G401.6 (cell line): Measurements from ENCODE around the gene FLAD1.
A peak's percentile ranks its signal among the peaks of the same experiment; 100 is the strongest.
"Not testable (repeated sequence)": the region's sequence is repeated elsewhere in the genome, so short reads cannot be mapped to it uniquely, and the experiment has no call there.

Source experiments
- FAIRE-seq: peaks from 2 replicates; lab custom pipeline; 2012; peaks lifted over from hg19 to GRCh38; lab: Jason Lieb, UNC

Gene FLAD1

GRCh38 chr1:154969246-154969645, 13.9 kb upstream of the FLAD1 start:
- FAIRE-seq = no peak

DNA sequence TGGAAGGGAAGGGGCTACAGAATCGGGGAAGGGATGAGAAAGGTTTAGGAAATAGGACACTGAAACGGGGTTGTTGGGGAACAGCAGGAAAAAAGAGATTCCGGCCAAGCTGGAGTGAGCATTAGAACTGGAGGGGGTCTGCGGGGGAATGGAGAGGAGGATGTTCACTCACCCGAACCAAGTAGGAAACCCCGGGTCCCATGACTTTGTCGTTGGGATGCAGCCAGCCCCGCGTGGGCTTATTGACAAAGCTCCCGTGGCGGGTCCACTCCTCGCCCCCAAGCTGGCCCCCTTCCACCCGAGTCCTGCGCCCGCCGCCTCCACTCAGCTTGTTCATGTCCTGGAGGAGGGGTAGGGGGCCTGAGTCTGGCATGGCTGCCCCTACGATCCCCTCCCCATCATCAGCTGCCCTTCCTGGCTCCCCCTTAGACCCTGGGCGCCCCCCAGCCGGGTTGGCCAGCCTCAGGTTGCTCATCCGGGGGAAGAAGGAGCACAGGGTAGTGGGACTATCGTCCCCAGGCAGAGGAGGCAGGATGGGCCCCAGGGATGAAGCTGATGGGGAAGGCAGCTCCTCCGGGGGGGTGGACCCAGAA, 13.2 kb upstream of the FLAD1 start:
- no peak for FAIRE-seq

- peak; percentile 95 for FAIRE-seq
These were observed 12.4 kb upstream of the FLAD1 start, which contains the start of gene SHC1 for GRCh38 chr1:154970631-154971340. TSS of gene SHC1 (minus strand) at chr1:154970747. CDS start at chr1:154970526, 221 bp downstream.

- no peak for FAIRE-seq
These were observed 11.7 kb upstream of the FLAD1 start for GRCh38 chr1:154971341-154971998.

DNA sequence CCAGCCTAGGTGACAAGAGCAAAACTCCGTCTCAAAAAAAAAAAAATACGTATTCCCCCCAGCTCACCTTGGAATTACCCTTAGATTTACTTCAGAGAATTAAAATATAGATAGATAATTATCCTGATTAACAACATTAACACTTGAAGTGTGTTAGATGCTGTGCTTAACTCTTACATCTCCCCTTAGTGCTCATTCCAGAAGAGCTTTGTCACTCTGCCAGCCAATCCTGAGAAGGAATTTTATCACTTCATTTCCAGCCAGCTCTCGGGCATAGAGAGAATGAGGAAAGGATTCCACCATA, 11.0 kb upstream of the FLAD1 start:
- FAIRE-seq = no peak

- FAIRE-seq = peak; percentile 98
These were observed 10.4 kb upstream of the FLAD1 start for GRCh38 chr1:154972517-154973343.

DNA sequence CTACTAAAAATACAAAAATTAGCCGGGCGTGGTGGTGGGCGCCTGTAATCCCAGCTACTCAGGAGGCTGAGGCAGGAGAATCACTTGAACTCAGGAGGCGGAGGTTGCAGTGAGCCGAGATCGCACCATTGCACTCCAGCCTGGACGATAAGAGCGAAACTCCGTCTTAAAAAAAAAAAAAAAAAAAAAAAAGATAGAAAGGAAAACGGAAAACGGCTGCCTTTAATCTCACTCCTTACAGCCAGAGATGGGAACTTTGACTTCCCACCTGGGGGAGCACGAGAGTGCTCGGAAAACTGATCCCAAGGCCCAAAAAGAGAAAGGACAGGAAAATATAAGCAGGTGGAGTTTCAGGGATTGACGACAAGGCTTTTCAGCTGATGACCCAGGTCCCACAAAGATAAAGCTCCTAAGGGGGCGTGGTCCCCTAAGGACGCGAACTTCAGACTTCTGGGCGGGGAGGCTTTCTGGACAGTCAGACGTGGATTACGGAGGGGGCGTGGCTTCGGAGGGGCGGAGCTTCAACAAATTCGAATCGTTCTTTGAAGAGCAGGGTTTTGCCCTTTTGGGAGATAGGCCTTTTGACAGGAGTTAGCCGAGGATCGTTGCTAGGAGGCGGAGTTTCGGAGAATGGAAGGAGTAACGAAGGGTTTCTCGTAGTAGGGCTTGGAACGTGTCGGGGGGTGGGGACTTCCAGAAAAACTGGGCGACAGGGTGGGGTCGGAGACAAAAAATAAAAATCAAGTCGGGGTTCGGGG, 9.6 kb upstream of the FLAD1 start:
- FAIRE-seq = peak; percentile 97

GRCh38 chr1:154974102-154974807, 8.9 kb upstream of the FLAD1 start, which contains the start of gene CKS1B:
TSS of gene CKS1B (plus strand) at chr1:154974681. CDS start at chr1:154974746, 65 bp downstream.
- FAIRE-seq = peak; percentile 99

- FAIRE-seq = no peak
These were observed 8.2 kb upstream of the FLAD1 start for GRCh38 chr1:154974808-154975408.

GRCh38 chr1:154975409-154976059, 7.6 kb upstream of the FLAD1 start:
- no peak for FAIRE-seq

DNA sequence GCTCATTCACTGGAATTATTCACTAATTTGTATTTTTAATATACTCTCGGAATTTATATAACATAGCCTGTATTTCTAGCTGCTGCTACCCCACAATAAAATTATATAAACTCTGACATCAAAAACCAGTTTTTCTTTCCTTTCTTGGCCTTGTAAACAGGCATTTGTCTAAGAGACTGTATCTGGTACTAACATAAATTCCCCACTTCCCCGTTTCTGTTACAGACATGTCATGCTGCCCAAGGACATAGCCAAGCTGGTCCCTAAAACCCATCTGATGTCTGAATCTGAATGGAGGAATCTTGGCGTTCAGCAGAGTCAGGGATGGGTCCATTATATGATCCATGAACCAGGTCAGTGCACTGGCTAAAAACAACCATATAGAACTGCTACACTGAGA, 5.4 kb upstream of the FLAD1 start:
- not testable (repeated sequence) for FAIRE-seq

GRCh38 chr1:154978360-154978759, 4.8 kb upstream of the FLAD1 start:
- no peak for FAIRE-seq

- no peak for FAIRE-seq
These were observed 803 bp upstream of the FLAD1 start for GRCh38 chr1:154982341-154982740.

- no peak for FAIRE-seq
These were observed 777 bp downstream of the FLAD1 start for GRCh38 chr1:154983776-154984466.

DNA sequence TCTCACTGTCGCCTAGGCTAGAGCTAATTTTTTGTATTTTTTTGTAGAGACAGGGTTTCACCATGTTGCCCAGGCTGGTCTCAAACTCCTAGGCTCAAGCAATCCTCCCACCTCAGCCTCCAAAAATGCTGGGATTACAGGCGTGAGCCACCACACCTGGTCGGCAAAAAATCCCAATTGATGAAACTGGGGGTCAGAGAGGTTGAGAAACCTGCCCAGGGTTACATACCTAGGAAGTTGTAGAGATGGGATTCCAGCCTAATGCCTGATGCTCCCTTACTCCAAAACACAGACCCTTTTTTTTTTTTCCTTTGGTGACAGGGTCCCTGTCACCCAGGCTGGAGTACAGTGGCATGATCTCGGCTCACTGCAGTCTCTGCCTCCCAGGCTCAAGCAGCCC, 3.6 kb downstream of the FLAD1 start:
- FAIRE-seq = not testable (repeated sequence)

GRCh38 chr1:154987326-154987725, 4.2 kb downstream of the FLAD1 start:
- no peak for FAIRE-seq

- no peak for FAIRE-seq
These were observed 5.2 kb downstream of the FLAD1 start for GRCh38 chr1:154988058-154988954.

DNA sequence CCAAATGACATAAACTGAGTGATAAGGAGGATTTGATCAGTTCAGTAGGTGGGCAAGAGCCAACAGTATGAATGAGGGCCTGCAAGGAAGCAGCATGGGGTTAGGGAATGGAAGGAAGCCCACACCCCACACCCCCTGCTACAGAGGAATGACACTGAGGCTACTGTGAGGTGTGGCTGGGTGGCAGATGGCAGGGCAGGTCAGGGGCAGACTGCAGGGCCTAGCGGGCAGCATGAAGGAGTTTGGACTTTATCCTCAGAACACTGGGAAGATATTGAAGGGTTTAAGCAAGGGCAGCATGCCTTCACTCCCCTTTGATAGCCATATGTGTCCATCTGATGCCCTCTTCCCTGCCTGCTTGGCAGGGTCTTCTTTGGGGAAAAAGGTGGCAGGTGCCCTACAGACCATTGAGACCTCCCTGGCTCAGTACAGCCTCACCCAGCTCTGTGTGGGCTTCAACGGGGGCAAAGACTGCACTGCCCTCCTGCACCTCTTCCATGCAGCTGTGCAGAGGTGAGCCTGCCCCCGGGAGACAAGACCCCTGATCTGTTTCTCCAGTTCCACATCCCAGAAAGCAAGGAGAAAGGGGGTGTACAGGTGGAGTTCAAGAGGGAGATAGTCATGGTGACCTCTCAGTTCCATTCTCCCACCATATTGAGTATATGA, 6.2 kb downstream of the FLAD1 start:
- no peak for FAIRE-seq
